K562 (cell line): ENCODE data around the gene KCNS1. TPM values are rescaled to one million over a fixed set of nuclear protein-coding genes. Genes with fewer than 3 reads are reported as not detected.

Experiments used
- ATAC-seq: fragments of 200-7000 bp; cut with Tn5 transposase; 3 replicates; pipeline ENCODE4 v1.9.1; 2020; ENCODE audit warnings: moderate library complexity
- BruUV-seq: library from RNA; stranded (reverse); fragments of 400-500 nt; replicated peaks from 2 replicates; lab custom pipeline; 2021; lab: Mats Ljungman, UMichigan
- CTCF ChIA-PET: fragments of 300-600 bp; formaldehyde crosslinking; extraction: SDS; loops from one replicate; lab custom pipeline; 2021; ENCODE audit warnings: low intra/inter-chr PET ratio; lab: Yijun Ruan, JAX
- POLR2A ChIA-PET: fragments of 300-600, 350-650 bp; sonication (Branson Sonifier 250); formaldehyde crosslinking; extraction: SDS; loops from one replicate; lab custom pipeline; 2021; ENCODE audit warnings: antibody characterized with exemption, inconsistent platforms; lab: Yijun Ruan, JAX
- DNase-seq, 4 experiments: peaks; one replicate each; pipeline versions ENCODE4 v3.0.0 to v3.0.0-alpha.2; 2011 to 2018; ENCODE audit warnings: low spot score in 3 of 4, mixed read lengths in 3 of 4; ENCODE audit errors: extremely low read depth in 1 of 4
- FAIRE-seq: peaks from 2 replicates; lab custom pipeline; 2011; peaks lifted over from hg19 to GRCh38; lab: Jason Lieb, UNC
- H2AFZ ChIP-seq: 2 replicates; pipeline ENCODE4 v1.6.0; 2011; ENCODE audit warnings: low read depth, low read length, control low read depth, inconsistent platforms
- H3K27ac ChIP-seq: fragments of 200-600 bp; 3 replicates; pipeline ENCODE4 v1.8.0; 2011; ENCODE audit warnings: low read depth, mild to moderate bottlenecking, control low read depth, inconsistent platforms, low read length, moderate library complexity, mixed read lengths; ENCODE audit errors: extremely low read depth
- H3K27me3 ChIP-seq, 2 experiments: fragments of 300-600 bp in 1 of 2; 2 replicates in 1 of 2; 3 replicates in 1 of 2; pipeline versions ENCODE4 v1.6.0 to v1.8.0; 2011; ENCODE audit warnings: inconsistent platforms in 2 of 2, low read length in 2 of 2, mild to moderate bottlenecking in 1 of 2, mixed read lengths in 1 of 2, moderate library complexity in 1 of 2; ENCODE audit not compliant: control insufficient read depth in 2 of 2, insufficient read depth in 2 of 2
- H3K36me3 ChIP-seq: fragments of 300-600 bp; 3 replicates; pipeline ENCODE4 v1.8.0; 2011; ENCODE audit warnings: mild to moderate bottlenecking, low read length, inconsistent platforms; ENCODE audit not compliant: control insufficient read depth, insufficient read depth
- H3K4me1 ChIP-seq, 2 experiments: fragments of 200-600 bp in 1 of 2; replicated peaks in 1 of 2; 2 replicates in 1 of 2; 3 replicates in 1 of 2; pipeline versions ENCODE4 v1.5.1 to v1.8.0; 2011; ENCODE audit warnings: inconsistent platforms in 2 of 2, low read length in 2 of 2, mild to moderate bottlenecking in 1 of 2, mixed read lengths in 1 of 2, moderate library complexity in 1 of 2; ENCODE audit not compliant: control insufficient read depth in 2 of 2, insufficient read depth in 2 of 2
- H3K4me2 ChIP-seq: 2 replicates; pipeline ENCODE4 v1.6.1; 2011; ENCODE audit warnings: low read length, control low read depth, inconsistent platforms, mixed read lengths; ENCODE audit not compliant: insufficient read depth
- H3K4me3 ChIP-seq: fragments of 200-600 bp; sonication (generic), shearing (Covaris generic); 2 replicates; pipeline ENCODE4 v1.5.1; 2016; ENCODE audit warnings: control low read depth, inconsistent platforms
- H3K79me2 ChIP-seq: fragments of 200-600 bp; 3 replicates; pipeline ENCODE4 v1.8.0; 2011; ENCODE audit warnings: low read length, inconsistent platforms; ENCODE audit not compliant: control insufficient read depth, insufficient read depth
- H3K9ac ChIP-seq, 2 experiments: 2 replicates each; pipeline versions ENCODE4 v1.6.0 to v1.6.1; 2011; ENCODE audit warnings: low read depth in 2 of 2, low read length in 2 of 2, control low read depth in 1 of 2, inconsistent platforms in 1 of 2, mild to moderate bottlenecking in 1 of 2, mixed read lengths in 1 of 2; ENCODE audit not compliant: insufficient read depth in 1 of 2
- H3K9me1 ChIP-seq: one replicate; pipeline ENCODE4 v1.6.0; 2011; ENCODE audit warnings: inconsistent platforms, mild to moderate bottlenecking, low read length, moderate library complexity; ENCODE audit not compliant: control insufficient read depth, insufficient read depth
- H3K9me3 ChIP-seq: replicated peaks from 2 replicates; pipeline ENCODE4 v1.5.1; 2011; ENCODE audit warnings: low read depth, low read length, inconsistent platforms; ENCODE audit not compliant: control insufficient read depth, insufficient read depth
- H4K20me1 ChIP-seq: replicated peaks from 2 replicates; pipeline ENCODE4 v1.6.1; 2011; ENCODE audit warnings: low read length, inconsistent platforms, mixed read lengths; ENCODE audit not compliant: control insufficient read depth, insufficient read depth
- COPS2 ChIP-seq: fragments of 450-650 bp; conservative IDR thresholded peaks from 2 replicates; pipeline ENCODE4 v1.6.1; 2016; ENCODE audit warnings: mild to moderate bottlenecking, moderate library complexity
- EP300 ChIP-seq: IDR thresholded peaks from 2 replicates; pipeline ENCODE4 v1.6.1; 2012; ENCODE audit warnings: low read length, improper control_type of control experiment
- GATAD2B ChIP-seq: fragments of 450-650 bp; IDR thresholded peaks from 2 replicates; pipeline ENCODE4 v1.6.1; 2017; ENCODE audit warnings: mild to moderate bottlenecking, borderline replicate concordance
- GTF2A2 ChIP-seq: IDR thresholded peaks from 2 replicates; pipeline ENCODE4 v1.6.1; 2016; ENCODE audit warnings: mild to moderate bottlenecking, missing genetic modification characterization, missing compliant biosample characterization
- IRF9 ChIP-seq: fragments of 450-650 bp; IDR thresholded peaks from 2 replicates; pipeline ENCODE4 v1.6.1; 2016; ENCODE audit warnings: missing biosample characterization, missing genetic modification characterization
- MAX ChIP-seq: sonication (generic); formaldehyde crosslinking; IDR thresholded peaks from 2 replicates; pipeline ENCODE4 v1.9.0; 2022; ENCODE audit warnings: mild to moderate bottlenecking, missing genetic modification reagents
- MEF2D ChIP-seq: conservative IDR thresholded peaks from 2 replicates; pipeline ENCODE4 v1.6.1; 2016; ENCODE audit warnings: low read depth, missing genetic modification characterization, missing compliant biosample characterization
- NR2C2 ChIP-seq, 2 experiments: fragments of 200-800 bp in 1 of 2; sonication (Bioruptor generic) in 1 of 2; sonication (generic) in 1 of 2; formaldehyde crosslinking in 1 of 2; IDR thresholded peaks; 2 replicates each; pipeline versions ENCODE4 v1.6.1 to v1.8.0; 2016 to 2022; ENCODE audit warnings: mild to moderate bottlenecking in 1 of 2, missing compliant biosample characterization in 1 of 2, missing genetic modification characterization in 1 of 2, missing genetic modification reagents in 1 of 2
- PHF21A ChIP-seq: fragments of 450-650 bp; IDR thresholded peaks from 2 replicates; pipeline ENCODE4 v1.6.1; 2017; ENCODE audit warnings: low read depth, borderline replicate concordance
- RBM14 ChIP-seq: fragments of 200-400 bp; formaldehyde crosslinking; IDR thresholded peaks from 2 replicates; pipeline ENCODE4 v1.6.1; 2018; ENCODE audit warnings: low read depth, mild to moderate bottlenecking, low read length, moderate library complexity, borderline replicate concordance; ENCODE audit not compliant: insufficient read depth
- SIX5 ChIP-seq, 2 experiments: IDR thresholded peaks; 2 replicates each; pipeline ENCODE4 v1.6.1; 2011; ENCODE audit warnings: low read length in 2 of 2, borderline replicate concordance in 1 of 2, low read depth in 1 of 2, mild to moderate bottlenecking in 1 of 2, moderate library complexity in 1 of 2; ENCODE audit not compliant: insufficient read depth in 1 of 2
- TFAP4 ChIP-seq: sonication (generic); formaldehyde crosslinking; IDR thresholded peaks from 2 replicates; pipeline ENCODE4 v1.8.0; 2022; ENCODE audit warnings: missing genetic modification reagents, mild to moderate bottlenecking, moderate library complexity, borderline replicate concordance
- ZNF280B ChIP-seq: fragments of 250-450 bp; sonication (Bioruptor Pico); IDR thresholded peaks from 2 replicates; pipeline ENCODE4 v1.5.1; 2021; ENCODE audit warnings: mild to moderate bottlenecking
- ZNF518B ChIP-seq: fragments of 250-450 bp; sonication (Bioruptor Pico); IDR thresholded peaks from 2 replicates; pipeline ENCODE4 v1.5.0; 2021; ENCODE audit warnings: mild to moderate bottlenecking, moderate library complexity
- WGBS: fragments of 100-300 bp; shearing (Covaris generic); methylation state at CpG from one replicate; pipeline ENCODE4 v1.1.6; 2016; ENCODE audit warnings: low coverage, mixed read lengths; ENCODE audit not compliant: insufficient coverage; ENCODE audit errors: missing lambda C conversion rate; 5-methylcytosine and 5-hydroxymethylcytosine counted together
- in situ Hi-C: fragments of 300-500 bp; cut with MboI; formaldehyde crosslinking; loops from 4 replicates; pipeline ENCODE4 v1.15.0; 2018; ENCODE audit warnings: inconsistent platforms, mixed read lengths
- intact Hi-C: fragments of 100-400 bp; cut with micrococcal nuclease; formaldehyde crosslinking; loops from 2 replicates; pipeline ENCODE4 v1.14.2; 2022
- polyA plus RNA-seq, 8 experiments: library from polyadenylated mRNA; depleted of rRNA in 4 of 8; stranded (reverse) in 5 of 8; unstranded in 3 of 8; fragments of >200 nt; fragmentation: Nextera tagmentation in 2 of 8; fragmentation: Illumina TruSeq in 1 of 8; extraction: Ambion mirVana in 2 of 8; extraction: Trizol in 1 of 8; gene quantifications; 2 replicates each; pipeline versions ENCODE4 v1.2.1 to v1.2.3, GENCODE V29; 2011 to 2014; ENCODE audit warnings: inconsistent platforms in 1 of 8, missing spikeins in 1 of 8
- total RNA-seq, 7 experiments: library from RNA; depleted of rRNA in 6 of 7; stranded (reverse); fragments of >200 nt in 6 of 7; fragmentation: Illumina TruSeq in 2 of 7; extraction: Trizol in 2 of 7; gene quantifications; 2 replicates each; pipeline versions ENCODE4 v1.2.1 to v1.2.3, GENCODE V29; 2011 to 2021; ENCODE audit warnings: low replicate concordance in 1 of 7

The KCNS1 gene
- total and polyA plus RNA-seq, 9 of the 15 experiments (the other 6 are each of a cell fraction or from before 2014, with no cell fraction given): not detected

GRCh38 chr20:45097485-45098102 is 3.3 kb downstream of the KCNS1 start:
- in situ Hi-C loops: no loop called here
- H3K4me1 ChIP-seq: peaks cover 0 to 16% of the 10 kb centered on the region in 2 experiments; a peak in 1 of 5 replicates
- ChIA-PET CTCF (interaction anchor here (0.6 kb wide), 1 partner anchor 224 kb away, joined by 5 read pairs; no protein-coding TSS in a partner anchor), POLR2A (no interaction called here)
- no peak overlapping the region for H3K27ac ChIP-seq
- no peak for FAIRE-seq
- no peak overlapping the region for H3K4me2 ChIP-seq
- no peak overlapping the region for H3K4me3 ChIP-seq
- H3K27me3 ChIP-seq: peaks cover 19 to 29% of the 10 kb centered on the region in 2 experiments
- no peak for ATAC-seq
- no peak for DNase-seq
- no TSS peak for BruUV-seq
- intact Hi-C loops: loop anchor here (10.0 kb wide), 1 partner anchor 183 kb away; the partner anchor contains the start of gene PABPC1L
- H3K36me3 ChIP-seq: no peaks in the 10 kb centered on the region
- H3K9me3 ChIP-seq: no peaks in the 10 kb centered on the region
- WGBS: 64% methylated on average over 53 of the region's 56 CpGs
- H3K9ac ChIP-seq: no peak overlapping the region
- no peaks in the 10 kb centered on the region for H3K9me1 ChIP-seq
- no peaks in the 10 kb centered on the region for H3K79me2 ChIP-seq
- H2AFZ ChIP-seq: no peak overlapping the region
- H4K20me1 ChIP-seq: no peaks in the 10 kb centered on the region
- TF ChIP-seq ZNF518B (CRISPR knock-in tag) (no peak), MAX (CRISPR knock-in tag) (no peak), IRF9 (no peak), COPS2 (no peak), ZNF280B (CRISPR knock-in tag) (no peak), RBM14 (no peak), TFAP4 (CRISPR knock-in tag) (no peak), PHF21A (no peak), SIX5 (IDR thresholded peaks at IDR 0.05; ENCODE audit: borderline replicate concordance in 1 of 2, insufficient read depth in 1 of 2, low read depth in 1 of 2, low read length in 2 of 2) (no peak), GATAD2B (no peak), GTF2A2 (no peak), MEF2D (tag) (no peak), NR2C2 (CRISPR knock-in tag; IDR thresholded peaks at IDR 0.05) (no peak), NR2C2 (tag; IDR thresholded peaks at IDR 0.05) (no peak), EP300 (no peak)
